B cell (primary cell): ENCODE data around the gene EML6. TPM values are rescaled to one million over a fixed set of nuclear protein-coding genes. Genes with fewer than 3 reads are reported as not detected.

ENCODE experiments used
- ATAC-seq: fragments of 200-7000 bp; cut with Tn5 transposase; one replicate; pipeline ENCODE4 v1.10.0; 2021; ENCODE audit warnings: low read depth, mild to moderate bottlenecking, moderate number of reproducible peaks, moderate library complexity
- CTCF ChIA-PET: fragments of 350-600 bp; sonication (Branson Sonifier 250); formaldehyde crosslinking; loops from one replicate; lab custom pipeline; 2021; ENCODE audit warnings: antibody characterized with exemption, inconsistent platforms; lab: Charles Lee
- POLR2A ChIA-PET: fragments of 350-600 bp; sonication (Branson Sonifier 250); formaldehyde crosslinking; loops from one replicate; lab custom pipeline; 2021; ENCODE audit warnings: antibody characterized with exemption; lab: Charles Lee
- DNase-seq: peaks from one replicate; pipeline ENCODE4 v3.0.0; 2013
- H2AFZ ChIP-seq: 2 replicates; pipeline ENCODE4 v1.6.1; 2012; ENCODE audit warnings: mild to moderate bottlenecking, low read depth, low read length; ENCODE audit not compliant: insufficient read depth, poor library complexity, severe bottlenecking
- H3K27ac ChIP-seq, 2 donors: 1 replicate in 1 of 2; 2 replicates in 1 of 2; pipeline ENCODE4 v1.5.1; 2012 to 2013; ENCODE audit warnings: low read length in 2 of 2, mild to moderate bottlenecking in 2 of 2, moderate library complexity in 1 of 2
- H3K27me3 ChIP-seq, 4 experiments: fragments of 200-600 bp in 1 of 4; sonication (generic) in 1 of 4; replicated peaks in 1 of 4; 1 replicate in 2 of 4; 2 replicates in 2 of 4; pipeline versions ENCODE4 v1.6.1 to v1.7.0; 2013 to 2016; ENCODE audit warnings: low read length in 3 of 4, mild to moderate bottlenecking in 2 of 4, mixed read lengths in 1 of 4, moderate library complexity in 1 of 4; ENCODE audit not compliant: insufficient read depth in 4 of 4, control insufficient read depth in 3 of 4; ENCODE audit errors: control extremely low read depth in 1 of 4
- H3K36me3 ChIP-seq, 2 experiments: replicated peaks in 1 of 2; 1 replicate in 1 of 2; 2 replicates in 1 of 2; pipeline versions ENCODE4 v1.6.1 to v1.7.1; 2013; ENCODE audit warnings: low read length in 1 of 2; ENCODE audit not compliant: insufficient read depth in 2 of 2, control insufficient read depth in 1 of 2; ENCODE audit errors: control extremely low read depth in 1 of 2, extremely low read depth in 1 of 2
- H3K4me1 ChIP-seq, 2 donors: fragments of 200-600 bp in 1 of 2; sonication (generic) in 1 of 2; 1 replicate in 1 of 2; 2 replicates in 1 of 2; pipeline versions ENCODE4 v1.5.1 to v1.6.1; 2013 to 2017; ENCODE audit warnings: low read length in 2 of 2; ENCODE audit not compliant: control insufficient read depth in 2 of 2, insufficient read depth in 2 of 2
- H3K4me2 ChIP-seq: replicated peaks from 2 replicates; pipeline ENCODE3; 2012; ENCODE audit warnings: mild to moderate bottlenecking, low read depth, low read length; ENCODE audit not compliant: poor library complexity, severe bottlenecking
- H3K4me3 ChIP-seq, 5 experiments: fragments of 200-600 bp in 1 of 5; sonication (generic) in 1 of 5; 1 replicate in 3 of 5; 2 replicates in 2 of 5; pipeline versions ENCODE4 v1.5.1 to v1.7.0; 2011 to 2016; ENCODE audit warnings: low read length in 4 of 5, mild to moderate bottlenecking in 4 of 5, low read depth in 2 of 5, control low read depth in 1 of 5, moderate library complexity in 1 of 5; ENCODE audit not compliant: insufficient read depth in 1 of 5; ENCODE audit errors: control extremely low read depth in 1 of 5, extremely low read depth in 1 of 5
- H3K79me2 ChIP-seq: fragments of 200-600 bp; sonication (generic); one replicate; pipeline ENCODE4 v1.6.0; 2016; ENCODE audit warnings: low read length; ENCODE audit not compliant: control insufficient read depth, insufficient read depth
- H3K9ac ChIP-seq: fragments of 200-600 bp; sonication (generic); 2 replicates; pipeline ENCODE4 v1.6.1; 2017; ENCODE audit warnings: mild to moderate bottlenecking, low read length, moderate library complexity
- H3K9me3 ChIP-seq, 3 donors: one replicate each; pipeline versions ENCODE4 v1.6.1 to v1.7.1; 2013; ENCODE audit warnings: low read length in 2 of 3; ENCODE audit not compliant: control insufficient read depth in 2 of 3, insufficient read depth in 1 of 3; ENCODE audit errors: control extremely low read depth in 1 of 3
- H4K20me1 ChIP-seq: 2 replicates; pipeline ENCODE4 v1.6.0; 2012; ENCODE audit warnings: mild to moderate bottlenecking, low read length; ENCODE audit not compliant: insufficient read depth, control insufficient read depth, poor library complexity, severe bottlenecking
- H3K27ac Mint-ChIP-seq: one replicate; pipeline ENCODE4 v1.8.0; 2021; ENCODE audit warnings: mixed read lengths
- H3K27me3 Mint-ChIP-seq: one replicate; pipeline ENCODE4 v1.8.0; 2021; ENCODE audit warnings: mixed read lengths
- H3K4me1 Mint-ChIP-seq: one replicate; pipeline ENCODE4 v1.8.0; 2021; ENCODE audit warnings: mixed read lengths
- H3K4me3 Mint-ChIP-seq: one replicate; pipeline ENCODE4 v1.8.0; 2021; ENCODE audit warnings: mixed read lengths
- H3K9me3 Mint-ChIP-seq: one replicate; pipeline ENCODE4 v1.8.0; 2022; ENCODE audit warnings: mixed read lengths; ENCODE audit not compliant: insufficient read depth
- CTCF ChIP-seq: fragments of 200-600 bp; IDR thresholded peaks from one replicate; pipeline ENCODE4 v1.8.0; 2022; ENCODE audit warnings: antibody characterized with exemption, mild to moderate bottlenecking
- EZH2 ChIP-seq: IDR thresholded peaks from 2 replicates; pipeline ENCODE4 v1.6.1; 2012; ENCODE audit warnings: borderline replicate concordance, low read depth, mild to moderate bottlenecking, moderate library complexity, low read length; ENCODE audit not compliant: insufficient read depth, poor library complexity, severe bottlenecking
- WGBS: methylation state at CpG from one replicate; pipeline ENCODE4 v1.1.5; 2013; ENCODE audit warnings: missing lambda C conversion rate; ENCODE audit not compliant: insufficient coverage; 5-methylcytosine and 5-hydroxymethylcytosine counted together
- intact Hi-C: fragments of 100-400 bp; cut with micrococcal nuclease; formaldehyde crosslinking; loops from one replicate; pipeline ENCODE4 v1.10.0; 2022
- polyA plus RNA-seq: library from polyadenylated mRNA; depleted of rRNA; stranded (reverse); fragments of >200 nt; gene quantifications from 2 replicates; pipeline ENCODE4 v1.2.3, GENCODE V29; 2012
- total RNA-seq, 2 donors: library from RNA; stranded (reverse); fragments of 120-200 nt in 1 of 2; gene quantifications; 1 replicate in 1 of 2; 2 replicates in 1 of 2; pipeline versions ENCODE4 v1.2.3 to v1.2.4, GENCODE V29; 2013 to 2022

Gene EML6
- total and polyA plus RNA-seq, 2 donors (not counting 1 experiment from before 2014, with no cell fraction given): 42.5 to 53.7 TPM

GRCh38 chr2:54783349-54783748 is 59.9 kb downstream of the EML6 start:
- Histone ChIP-seq H3K36me3 (no peaks in the 10 kb centered on the region), H3K9me3 (peaks cover 0 to 9% (median 0%) of the 10 kb centered on the region in 3 donors), H3K4me3 (no peak overlapping the region), H3K27ac (no peak overlapping the region), H3K27me3 (no peaks in the 10 kb centered on the region), H4K20me1 (no peaks in the 10 kb centered on the region), H2AFZ (no peak overlapping the region), H3K79me2 (no peaks in the 10 kb centered on the region), H3K4me1 (peaks cover 19 to 28% of the 10 kb centered on the region in 2 donors), H3K4me2 (no peak overlapping the region), H3K9ac (no peak overlapping the region)
- Mint-ChIP-seq H3K9me3 (no peaks in the 10 kb centered on the region), H3K4me1 (peaks cover 42% of the 10 kb centered on the region), H3K27me3 (no peaks in the 10 kb centered on the region), H3K27ac (peak overlapping the region; percentile 11), H3K4me3 (no peak overlapping the region)
- DNase-seq: no peak
- TF ChIP-seq CTCF (no peak), EZH2 (no peak)
- no peak for ATAC-seq
- ChIA-PET CTCF (interaction anchor here (0.7 to 1.1 kb wide), 2 partner anchors 55 to 225 kb away, joined by 3 to 5 read pairs; no protein-coding TSS in a partner anchor), POLR2A (no interaction called here)
- intact Hi-C loops: no loop called here
- WGBS: 40% methylated on average over 1 of the region's 3 CpGs

GRCh38 chr2:54787270-54787669 is 63.8 kb downstream of the EML6 start:
- no peaks in the 10 kb centered on the region for H3K27me3 ChIP-seq
- no peak overlapping the region for H3K4me3 ChIP-seq
- no peaks in the 10 kb centered on the region for H3K79me2 ChIP-seq
- CTCF ChIA-PET: no interaction called here
- Mint-ChIP-seq H3K27ac (peak overlapping the region; percentile 90), H3K27me3 (no peaks in the 10 kb centered on the region), H3K4me3 (peak overlapping the region; percentile 68), H3K4me1 (peaks cover 57% of the 10 kb centered on the region), H3K9me3 (no peaks in the 10 kb centered on the region)
- intact Hi-C loops: no loop called here
- H4K20me1 ChIP-seq: no peaks in the 10 kb centered on the region
- peaks cover 19 to 31% of the 10 kb centered on the region in 2 donors for H3K4me1 ChIP-seq
- ATAC-seq (peak; percentile 25), DNase-seq (no peak)
- H3K4me2 ChIP-seq: peak overlapping the region; percentile 39
- H2AFZ ChIP-seq: peak overlapping the region; percentile 53
- H3K9me3 ChIP-seq: peaks cover 0 to 9% (median 0%) of the 10 kb centered on the region in 3 donors
- POLR2A ChIA-PET: no interaction called here
- H3K27ac ChIP-seq: peak overlapping the region in 1 of 2 donors; percentile 57
- H3K36me3 ChIP-seq: no peaks in the 10 kb centered on the region
- no peak for TF ChIP-seq EZH2
- TF ChIP-seq CTCF: no peak
- H3K9ac ChIP-seq: peak overlapping the region; percentile 7
- 93% methylated on average over 4 of the region's 4 CpGs for WGBS
